ENCODE measurements around the gene MACROD2.

DNA sequence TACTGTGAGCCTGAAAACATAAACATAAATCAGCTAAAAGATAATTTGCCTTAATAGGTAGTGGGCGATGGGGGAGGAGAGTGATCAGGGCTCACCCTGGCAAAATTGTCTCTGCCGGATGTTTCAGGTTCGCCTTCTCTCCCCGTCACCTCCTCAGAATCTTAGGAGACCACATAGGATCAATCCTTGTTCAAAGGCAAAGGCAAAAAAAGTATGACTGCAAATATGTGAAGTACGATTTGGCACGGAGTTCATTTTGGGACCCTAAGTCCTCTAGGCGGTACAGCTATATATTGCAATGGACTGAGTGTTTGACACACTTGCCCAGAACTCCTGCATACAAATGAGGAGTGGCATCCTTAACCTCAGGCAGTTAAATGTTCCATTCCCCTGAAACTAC lies 991.3 kb downstream of the MACROD2 start:
- TF ChIP-seq, protein P1, sequence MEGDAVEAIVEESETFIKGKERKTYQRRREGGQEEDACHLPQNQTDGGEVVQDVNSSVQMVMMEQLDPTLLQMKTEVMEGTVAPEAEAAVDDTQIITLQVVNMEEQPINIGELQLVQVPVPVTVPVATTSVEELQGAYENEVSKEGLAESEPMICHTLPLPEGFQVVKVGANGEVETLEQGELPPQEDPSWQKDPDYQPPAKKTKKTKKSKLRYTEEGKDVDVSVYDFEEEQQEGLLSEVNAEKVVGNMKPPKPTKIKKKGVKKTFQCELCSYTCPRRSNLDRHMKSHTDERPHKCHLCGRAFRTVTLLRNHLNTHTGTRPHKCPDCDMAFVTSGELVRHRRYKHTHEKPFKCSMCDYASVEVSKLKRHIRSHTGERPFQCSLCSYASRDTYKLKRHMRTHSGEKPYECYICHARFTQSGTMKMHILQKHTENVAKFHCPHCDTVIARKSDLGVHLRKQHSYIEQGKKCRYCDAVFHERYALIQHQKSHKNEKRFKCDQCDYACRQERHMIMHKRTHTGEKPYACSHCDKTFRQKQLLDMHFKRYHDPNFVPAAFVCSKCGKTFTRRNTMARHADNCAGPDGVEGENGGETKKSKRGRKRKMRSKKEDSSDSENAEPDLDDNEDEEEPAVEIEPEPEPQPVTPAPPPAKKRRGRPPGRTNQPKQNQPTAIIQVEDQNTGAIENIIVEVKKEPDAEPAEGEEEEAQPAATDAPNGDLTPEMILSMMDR (IDR thresholded peaks at IDR 0.05; ENCODE audit: insufficient read depth, low read depth, low read length), result no peak
- no peak for TF ChIP-seq EZH2 (IDR thresholded peaks at IDR 0.05; ENCODE audit: insufficient read depth, low read length)
